GM18951 (cell line): ENCODE measurements around the gene TRIM66.

Experiments used
- POLR2A ChIP-seq: IDR thresholded peaks from 4 replicates; pipeline ENCODE4 v1.6.1; 2011; ENCODE audit warnings: mild to moderate bottlenecking; ENCODE audit not compliant: insufficient read length, insufficient read depth; ENCODE audit errors: extremely low read depth
- in situ Hi-C: fragments of 300-500 bp; cut with MboI; formaldehyde crosslinking; loops from one replicate; pipeline ENCODE4 v1.12.0; 2022; ENCODE audit warnings: low sequenced_read_pairs, mixed read lengths, inconsistent platforms; ENCODE audit not compliant: unreplicated experiment

The TRIM66 gene

DNA sequence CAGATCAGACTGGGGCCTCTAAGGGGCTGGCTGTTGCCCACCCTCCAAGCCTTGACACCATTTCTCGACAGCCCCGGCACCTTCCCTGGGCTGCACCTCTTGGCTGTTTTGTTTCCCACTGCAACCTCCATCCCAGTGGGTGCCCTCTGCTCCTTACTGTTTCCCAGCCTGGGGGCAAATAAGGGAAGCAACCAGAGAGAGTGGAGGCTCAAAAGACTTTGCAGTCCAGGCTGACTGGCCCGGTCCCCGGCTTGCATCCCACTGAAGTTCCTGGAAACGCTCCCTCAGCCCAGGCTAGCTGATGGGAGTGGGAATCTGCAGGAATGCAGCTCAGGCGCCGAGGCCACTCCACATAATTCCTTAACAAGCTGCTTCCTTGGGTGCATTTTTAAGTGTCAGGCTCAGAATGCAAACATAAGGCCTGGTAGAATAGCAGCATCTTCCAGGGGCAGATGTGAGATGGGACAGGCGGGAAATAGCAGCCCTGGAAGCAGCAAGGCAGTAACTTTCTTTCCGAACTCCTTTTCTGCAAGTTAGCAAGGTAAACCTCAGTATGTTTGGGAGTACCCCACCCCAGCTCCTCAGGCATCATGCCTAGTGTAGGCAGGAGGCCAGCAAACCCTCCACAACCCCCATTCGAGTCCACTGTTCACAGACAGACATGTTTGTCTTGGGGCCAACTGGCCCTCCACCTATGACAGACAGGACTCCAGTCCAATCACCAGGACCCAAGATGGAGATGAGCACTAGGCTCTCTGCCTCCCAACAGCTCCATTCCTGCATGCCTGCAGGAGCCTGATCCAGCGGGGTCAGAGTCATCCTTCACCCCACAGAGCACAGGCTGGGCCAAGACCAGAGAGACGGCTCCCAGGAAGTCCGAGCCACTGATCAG is 39.4 kb upstream of the TRIM66 start:
- in situ Hi-C loops = no loop called here
- no peak for TF ChIP-seq POLR2A

DNA sequence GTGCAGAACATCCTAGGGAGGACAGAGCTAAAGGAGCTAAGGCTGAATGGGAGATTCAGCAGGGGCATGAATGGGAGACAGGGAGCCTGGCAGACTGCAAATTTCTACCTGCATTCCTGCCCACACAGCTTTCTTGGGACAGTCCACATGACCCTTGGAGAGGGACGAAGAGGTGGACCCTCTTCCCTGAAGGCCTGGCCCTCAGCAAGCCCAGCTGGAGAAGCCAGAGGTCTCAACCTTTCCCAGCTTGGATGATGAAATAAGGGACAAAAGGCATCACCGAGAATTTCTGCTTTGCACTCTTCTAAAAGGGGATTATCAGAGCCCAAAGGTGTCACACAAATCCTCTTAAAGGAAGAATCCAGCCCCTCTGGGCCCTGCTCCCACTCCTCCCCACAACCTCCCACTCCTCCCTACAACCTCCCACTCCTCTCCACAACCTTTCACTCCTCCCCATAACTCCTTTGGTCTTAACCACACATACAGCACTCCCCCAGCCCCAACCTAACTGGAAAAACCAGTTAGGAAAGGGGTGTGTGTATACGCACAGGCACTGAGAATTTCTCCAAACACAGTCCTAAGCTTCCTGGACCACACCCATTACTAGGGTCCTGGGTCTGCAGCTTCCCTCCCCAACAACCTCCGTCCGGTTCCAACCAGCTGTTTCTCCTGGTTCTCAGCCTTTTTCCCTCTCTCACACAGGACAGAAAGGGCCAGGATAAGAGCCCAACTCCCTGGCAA is 38.6 kb upstream of the TRIM66 start:
- in situ Hi-C loops = no loop called here
- no peak for TF ChIP-seq POLR2A

DNA sequence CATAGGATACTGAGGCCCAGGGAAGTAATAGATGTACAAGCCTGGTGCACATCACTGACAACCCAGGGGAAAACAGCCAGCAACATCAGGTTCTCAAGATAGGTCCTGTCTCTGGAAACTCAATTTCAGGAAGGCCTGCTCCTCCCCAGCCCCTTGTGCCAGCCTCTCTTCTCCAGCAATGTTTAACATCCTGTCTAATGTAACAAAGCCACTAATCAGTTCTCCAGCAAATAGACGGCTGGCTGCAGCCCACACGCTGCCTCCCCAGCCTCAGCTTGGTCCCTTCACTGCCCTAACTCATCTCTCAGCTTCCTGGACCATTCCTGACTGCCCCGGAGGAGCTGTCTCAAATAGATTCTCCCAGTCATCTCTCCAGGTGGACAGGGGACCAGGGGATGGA is 37.9 kb upstream of the TRIM66 start:
- in situ Hi-C loops = no loop called here
- TF ChIP-seq POLR2A = no peak

DNA sequence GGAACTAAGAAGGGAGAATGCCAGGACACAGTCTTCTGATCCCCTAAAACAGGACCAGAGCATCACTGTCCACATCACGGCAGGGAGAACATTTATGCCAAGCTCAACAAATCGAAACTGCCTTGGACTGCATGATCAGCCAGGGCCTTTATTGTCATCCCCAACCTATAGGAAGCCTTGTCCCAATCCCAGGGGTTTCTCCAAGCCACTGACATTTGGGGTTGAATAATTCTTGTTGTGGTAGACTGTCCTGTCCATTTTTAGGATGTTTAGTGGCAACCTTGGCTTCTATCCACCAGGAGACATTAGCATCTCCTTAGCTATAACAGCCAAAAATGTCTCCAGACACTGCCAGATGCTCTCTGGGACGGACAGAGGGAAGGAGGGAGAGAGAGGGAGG is 37.3 kb upstream of the TRIM66 start:
- in situ Hi-C loops = no loop called here
- no peak for TF ChIP-seq POLR2A

DNA sequence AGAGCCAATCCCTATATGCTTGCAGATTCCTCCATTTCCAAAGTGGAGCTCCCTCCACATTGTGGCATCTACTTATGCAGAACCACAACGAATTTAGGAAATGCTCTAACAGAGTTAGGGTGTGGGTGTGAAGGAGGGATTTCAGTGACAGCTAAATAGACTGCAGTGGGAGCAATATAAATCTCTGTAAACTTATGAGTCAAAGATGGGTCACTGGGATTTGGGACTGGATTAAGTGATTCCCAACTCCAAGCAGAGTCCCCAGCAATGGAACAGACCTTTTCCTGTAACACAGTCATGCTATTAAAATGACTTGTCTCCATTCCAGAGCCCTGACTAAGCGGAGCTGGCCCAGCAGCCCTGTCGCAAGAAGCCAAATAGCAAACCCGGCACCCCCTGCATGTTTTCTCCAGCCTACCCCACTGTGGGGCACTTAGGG is 36.8 kb upstream of the TRIM66 start:
- TF ChIP-seq POLR2A = no peak
- in situ Hi-C loops = no loop called here

DNA sequence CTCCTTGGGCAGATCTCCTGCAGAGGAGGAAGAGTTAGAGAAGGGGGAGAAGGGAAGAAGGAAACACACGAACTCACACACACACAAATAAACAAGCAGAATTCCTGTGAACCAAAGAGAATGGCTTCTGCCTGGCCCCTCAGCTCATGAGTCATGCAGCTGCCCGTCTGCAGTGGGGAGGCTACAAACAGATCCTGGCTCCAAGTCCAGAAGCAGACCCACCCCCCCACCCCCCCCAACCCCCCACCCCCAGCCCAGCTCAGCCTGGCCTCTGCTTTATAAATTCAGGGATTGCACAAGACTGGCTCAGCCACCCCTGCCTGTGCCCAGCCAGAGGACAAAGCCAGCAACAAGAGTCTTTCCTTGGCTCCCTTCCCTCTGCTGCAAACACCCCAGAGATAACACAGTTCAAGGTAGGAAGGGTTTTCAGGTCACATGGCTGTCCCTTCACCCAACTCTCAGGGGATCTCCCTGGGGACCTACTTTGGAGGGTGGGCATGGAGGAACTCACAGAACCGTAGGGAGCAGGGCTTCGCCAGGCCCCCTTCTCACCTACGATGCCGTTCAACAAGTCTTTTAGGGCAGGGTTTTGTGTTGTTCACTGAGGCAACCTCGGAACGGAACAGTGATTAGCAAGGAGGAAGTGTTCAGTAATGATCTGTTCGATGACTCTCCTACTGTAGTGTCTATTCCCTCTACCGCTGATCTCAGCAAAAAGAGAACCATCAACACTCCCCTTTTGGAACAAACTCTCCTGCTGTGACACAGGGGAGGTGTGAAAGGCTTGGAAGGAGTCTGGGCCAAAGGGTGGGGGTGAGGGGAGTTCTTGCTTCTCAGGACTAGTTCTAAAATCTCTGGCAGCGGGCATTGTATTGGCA is 35.6 kb upstream of the TRIM66 start:
- in situ Hi-C loops = no loop called here
- TF ChIP-seq POLR2A = no peak

DNA sequence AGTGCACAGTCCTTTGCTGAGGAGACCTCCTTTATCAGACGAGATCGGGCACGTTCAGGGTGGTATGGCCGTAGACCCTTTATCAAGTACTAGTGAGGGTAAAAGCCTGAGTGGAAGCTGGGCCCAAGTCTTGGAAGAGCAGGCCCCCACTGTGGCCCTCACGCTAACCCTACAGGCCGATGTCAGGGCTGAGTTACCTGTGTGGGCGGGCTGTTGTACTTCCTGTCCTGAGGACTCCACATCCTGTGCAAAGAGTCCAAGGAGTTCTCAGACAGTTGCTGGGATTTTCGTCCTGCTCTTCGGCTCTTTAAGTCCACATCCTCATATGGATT is 35.0 kb upstream of the TRIM66 start:
- no peak for TF ChIP-seq POLR2A
- in situ Hi-C loops = no loop called here

DNA sequence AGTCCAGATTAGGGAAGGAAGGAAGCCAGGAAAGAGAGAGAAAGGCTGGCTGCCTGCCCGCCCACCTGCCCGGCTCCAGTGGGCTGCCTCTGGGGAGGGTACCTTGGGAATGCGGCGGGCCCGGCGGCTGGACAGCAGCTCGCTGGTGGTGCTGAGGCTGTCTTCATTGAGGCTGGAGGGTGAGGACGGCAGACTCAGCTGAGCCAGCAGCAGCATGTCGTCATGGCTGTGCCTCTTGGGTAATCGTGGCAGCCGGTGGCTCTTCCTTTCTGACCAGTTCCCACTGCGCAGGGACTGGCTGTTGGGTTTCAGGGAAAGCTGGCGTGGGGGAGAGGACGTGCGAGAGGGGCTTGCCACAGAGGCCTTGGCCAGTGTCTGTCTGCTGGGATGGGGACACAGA is 33.0 kb upstream of the TRIM66 start:
- TF ChIP-seq POLR2A = no peak
- in situ Hi-C loops = no loop called here

DNA sequence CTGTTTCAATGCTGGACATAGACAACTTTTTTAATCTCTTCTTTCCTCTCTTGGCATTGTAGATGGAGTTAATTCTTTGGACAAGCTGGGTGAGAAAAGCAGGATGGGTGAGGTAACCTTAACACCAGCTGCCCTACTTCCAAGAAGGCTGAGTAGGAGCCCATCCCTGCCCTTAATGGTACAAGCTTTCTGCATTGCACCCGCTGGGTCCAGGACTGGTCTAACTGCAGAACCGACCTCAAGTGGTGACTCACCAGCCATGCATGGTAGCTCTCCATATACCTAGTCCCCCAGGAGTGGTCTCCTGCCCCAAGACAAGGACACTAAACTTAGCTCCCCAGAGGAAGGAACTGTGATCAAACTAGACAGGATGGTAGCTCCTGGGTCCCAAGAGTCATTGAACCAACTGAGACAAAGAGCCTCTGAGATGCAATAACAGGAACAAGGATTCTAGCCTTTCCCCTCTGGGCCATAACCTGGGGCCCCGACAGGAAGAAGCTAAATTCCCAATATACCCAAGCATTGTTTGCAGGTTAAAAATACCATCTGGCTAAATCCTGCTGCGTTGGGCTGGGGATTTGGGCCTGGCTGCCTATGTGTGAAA is 32.3 kb upstream of the TRIM66 start:
- in situ Hi-C loops = no loop called here
- no peak for TF ChIP-seq POLR2A

DNA sequence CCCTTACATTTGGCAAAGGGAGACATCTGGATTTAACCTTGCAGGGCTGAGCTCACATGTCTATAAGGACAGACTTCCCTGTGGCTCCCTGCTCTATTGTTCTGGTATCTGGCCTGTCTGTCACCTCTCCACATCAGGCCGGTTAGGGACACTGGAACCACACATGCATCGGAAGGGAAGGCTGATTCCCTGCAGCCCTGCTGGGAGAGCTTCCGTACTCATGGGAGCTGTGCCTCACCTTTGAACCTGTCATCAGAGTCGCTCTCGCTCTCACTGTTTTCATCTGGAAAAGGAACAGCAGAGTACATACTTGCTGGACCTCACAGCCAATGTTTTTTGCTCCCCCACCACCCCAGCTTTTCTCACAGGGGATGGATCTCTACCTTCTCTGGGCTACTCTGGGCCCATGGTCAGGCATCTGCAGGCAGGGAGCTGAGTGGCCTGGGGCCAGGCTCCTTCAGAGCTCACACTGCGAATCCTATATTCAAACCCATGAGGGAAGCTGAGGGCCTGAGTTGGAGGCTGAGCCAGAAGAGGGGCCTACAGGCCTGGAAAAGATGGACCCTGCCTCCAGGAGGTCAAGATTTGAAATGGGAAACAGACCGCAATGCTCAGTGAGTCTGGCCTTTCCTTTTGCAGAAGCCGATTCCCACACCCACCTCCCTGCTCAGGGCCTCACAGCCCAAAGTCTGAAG is 31.4 kb upstream of the TRIM66 start:
- in situ Hi-C loops = no loop called here
- no peak for TF ChIP-seq POLR2A

DNA sequence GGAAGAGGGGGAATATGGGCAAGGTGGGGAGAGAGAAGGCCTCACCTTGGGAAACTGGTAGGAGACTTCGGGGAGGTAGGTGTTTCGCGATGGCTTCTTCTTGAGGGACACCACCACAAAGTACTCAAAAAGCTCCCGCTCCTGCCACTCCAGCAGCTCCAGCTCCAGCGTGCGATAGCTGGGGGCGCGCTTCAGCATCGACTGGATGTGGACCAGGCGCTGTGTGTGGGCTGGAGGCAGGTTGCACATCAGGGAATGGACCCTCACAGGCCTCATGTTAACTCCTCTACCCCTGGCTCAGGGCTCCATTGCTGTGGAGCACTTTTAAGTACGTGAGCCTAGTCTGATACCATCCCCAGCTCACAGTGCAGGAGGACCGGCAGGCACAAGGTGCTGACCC is 30.0 kb upstream of the TRIM66 start:
- TF ChIP-seq POLR2A = no peak
- in situ Hi-C loops = no loop called here

DNA sequence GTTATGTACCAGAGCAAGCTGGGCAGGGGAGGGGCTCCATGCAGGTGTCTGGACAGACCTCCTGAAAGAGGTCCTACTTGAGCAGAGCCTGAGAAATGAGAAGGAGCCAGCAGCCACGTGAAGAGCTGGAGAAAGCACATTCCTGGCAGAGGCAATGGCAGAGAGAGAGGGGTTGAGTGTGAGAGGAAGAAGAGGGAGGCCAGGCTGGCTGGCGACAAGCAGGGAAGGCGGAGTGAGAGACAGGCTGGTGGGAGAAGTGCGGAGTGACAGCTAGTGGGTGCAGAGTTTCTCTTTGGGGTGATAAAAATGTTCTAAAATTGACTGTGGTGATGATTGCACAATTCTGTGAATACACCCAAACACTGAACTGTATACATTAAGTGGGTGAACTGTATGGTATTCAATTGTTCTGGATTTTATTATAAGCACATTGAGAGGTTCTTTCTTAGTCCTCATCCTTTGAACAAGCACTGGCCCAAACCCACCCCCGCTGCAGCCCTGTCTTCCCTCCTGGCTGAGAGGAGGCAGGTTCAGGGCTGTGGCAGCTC is 29.5 kb upstream of the TRIM66 start:
- TF ChIP-seq POLR2A = no peak
- in situ Hi-C loops = no loop called here

DNA sequence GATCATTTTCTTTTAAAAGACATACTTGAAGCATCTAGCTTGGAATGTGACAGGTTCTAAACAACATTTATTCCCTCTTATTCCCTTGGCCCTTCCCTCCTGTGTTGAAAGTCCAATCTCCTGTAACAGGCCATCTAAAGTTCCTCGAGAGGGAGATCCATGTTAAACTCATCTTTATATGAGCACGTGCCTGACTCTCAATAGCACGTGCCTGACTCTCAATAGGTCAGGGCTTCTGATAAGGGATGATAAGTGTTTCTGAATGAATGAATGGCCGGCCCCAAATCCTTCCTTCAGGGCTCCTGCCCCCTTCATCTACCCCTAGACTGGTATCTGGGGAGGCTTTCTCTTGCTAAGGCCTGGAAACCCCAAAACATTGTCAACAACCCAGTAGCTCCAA is 27.3 kb upstream of the TRIM66 start:
- no peak for TF ChIP-seq POLR2A
- in situ Hi-C loops = no loop called here
